C4-2B (cell line): ENCODE results near the gene RNF115.
"Not testable (repeated sequence)": the region's sequence is repeated elsewhere in the genome, so short reads cannot be mapped to it uniquely, and the experiment has no call there.

Source experiments
- H3K27ac ChIP-seq: fragments of 450-650 bp; 2 replicates; pipeline ENCODE4 v1.5.1; 2017
- CTCF ChIP-seq: fragments of 450-650 bp; conservative IDR thresholded peaks from 2 replicates; pipeline ENCODE4 v1.5.1; 2017; ENCODE audit warnings: mild to moderate bottlenecking
- ZFX ChIP-seq: fragments of 450-650 bp; IDR thresholded peaks from 2 replicates; pipeline ENCODE4 v1.6.1; 2017

RNF115 gene

GRCh38 chr1:145845514-145846161 lies 21.7 kb upstream of the RNF115 start, which contains the start of gene NUDT17:
TSS of gene NUDT17 (plus strand) at chr1:145845630. CDS start at chr1:145845641, 11 bp downstream.
- TF ChIP-seq ZFX (no peak), CTCF (peak; percentile 98)
- H3K27ac ChIP-seq, result peak within 1 kb of the TSS; percentile 12; the same call in 1 of the 2 replicates

GRCh38 chr1:145845144-145845513 lies 21.2 kb upstream of the RNF115 start:
- TF ChIP-seq CTCF (no peak), ZFX (no peak)
- H3K27ac ChIP-seq, result no peak overlapping the region; the same call in 1 of the 2 replicates

- no peak for TF ChIP-seq CTCF
- no peak for TF ChIP-seq ZFX
- H3K27ac ChIP-seq, result no peak overlapping the region
Measured at GRCh38 chr1:145843031-145843430, 19.1 kb upstream of the RNF115 start.

GRCh38 chr1:145837656-145838055 lies 13.8 kb upstream of the RNF115 start:
- no peak overlapping the region for H3K27ac ChIP-seq
- no peak for TF ChIP-seq ZFX

DNA sequence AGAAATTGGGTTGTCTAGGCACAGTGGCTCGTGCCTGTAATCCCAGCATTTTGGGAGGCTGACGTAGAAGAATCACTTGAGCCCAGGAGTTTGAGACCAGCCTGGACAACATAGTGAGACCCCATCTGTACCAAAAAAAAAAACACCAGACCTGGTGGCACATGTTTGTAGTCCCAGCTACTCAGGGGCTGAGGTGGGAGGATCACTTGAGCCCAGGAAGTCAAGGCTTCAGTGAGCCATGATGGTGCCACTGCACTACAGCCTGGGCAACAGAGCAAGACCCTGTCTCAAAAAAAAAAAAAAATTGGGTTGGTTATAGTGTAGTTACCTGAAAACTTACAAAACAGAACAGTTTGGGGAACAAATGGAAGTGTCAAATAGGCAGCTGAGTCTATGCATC lies 6.9 kb upstream of the RNF115 start:
- H3K27ac ChIP-seq, result not testable (repeated sequence)

DNA sequence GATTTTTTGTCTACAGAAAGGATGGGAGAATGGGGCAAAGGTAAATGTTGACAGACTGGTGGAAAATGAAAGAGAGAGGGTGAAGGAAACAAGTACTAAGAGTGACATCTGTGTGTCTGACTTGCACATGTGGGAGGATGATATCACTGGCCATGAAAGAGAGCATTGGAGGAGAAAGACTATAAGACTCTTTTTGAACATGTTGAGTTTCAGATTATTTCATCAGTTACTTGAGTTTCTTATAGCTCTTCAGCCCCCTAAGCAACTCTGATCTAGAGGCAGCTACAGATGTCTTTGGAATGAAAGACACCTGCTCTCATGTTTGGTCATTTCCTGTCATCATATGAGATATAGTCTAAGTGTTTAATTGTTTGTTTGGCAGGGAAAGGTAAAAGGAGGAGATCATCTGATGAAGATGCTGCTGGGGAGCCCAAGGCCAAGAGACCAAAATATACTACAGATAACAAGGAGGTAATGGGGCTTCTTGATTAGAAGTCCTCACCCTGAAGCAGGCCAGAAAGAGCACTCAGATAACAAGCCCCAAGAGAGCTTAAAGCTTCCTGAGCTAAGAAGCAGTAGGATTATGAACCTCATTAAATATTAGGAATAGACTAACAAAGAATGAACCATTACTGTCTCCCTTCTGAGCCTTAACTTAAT lies 4.6 kb upstream of the RNF115 start:
- no peak for TF ChIP-seq ZFX
- no peak overlapping the region for H3K27ac ChIP-seq

DNA sequence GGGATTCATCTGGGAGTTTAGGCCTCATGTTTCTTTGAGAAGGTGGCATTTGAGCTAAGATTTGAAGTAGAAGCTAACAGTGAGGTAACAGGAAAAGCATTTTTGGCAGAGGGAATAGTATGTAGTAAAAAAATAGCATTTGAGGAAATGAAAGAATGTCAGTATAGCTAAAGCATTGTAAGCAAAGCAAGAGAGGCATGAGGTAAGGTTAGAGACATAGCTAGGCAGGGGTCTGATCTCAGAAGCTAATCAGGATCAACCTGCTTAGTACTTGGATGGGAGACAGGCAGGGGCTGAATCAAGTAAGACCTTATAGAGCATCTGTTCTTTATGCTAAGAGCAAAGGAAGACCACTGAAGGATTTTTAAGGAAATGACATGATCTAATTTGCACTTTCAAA lies 4.1 kb upstream of the RNF115 start:
- no peak overlapping the region for H3K27ac ChIP-seq
- TF ChIP-seq ZFX, result no peak
- TF ChIP-seq CTCF, result no peak

DNA sequence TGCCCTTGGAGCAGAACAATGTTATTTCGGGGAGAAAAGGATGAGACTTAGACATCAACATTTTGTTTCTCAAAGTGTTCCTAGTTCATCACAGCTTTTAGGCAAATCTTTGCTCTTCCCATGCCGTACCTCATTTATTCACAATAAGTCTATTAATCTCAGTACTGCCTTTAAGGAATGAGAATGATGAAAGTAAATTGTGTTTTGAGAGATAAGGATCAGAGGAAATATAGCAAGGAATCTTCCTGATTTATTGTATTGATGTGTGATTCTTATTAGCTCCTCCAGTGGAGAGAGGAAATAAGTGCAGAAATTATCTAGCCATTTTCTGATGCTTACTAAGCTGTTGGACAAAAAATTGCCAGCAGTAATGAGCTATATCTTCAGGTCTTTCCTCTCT lies 2.1 kb upstream of the RNF115 start:
- H3K27ac ChIP-seq, result no peak overlapping the region
- TF ChIP-seq ZFX, result no peak
- TF ChIP-seq CTCF, result no peak; the same call in 1 of the 2 replicates

DNA sequence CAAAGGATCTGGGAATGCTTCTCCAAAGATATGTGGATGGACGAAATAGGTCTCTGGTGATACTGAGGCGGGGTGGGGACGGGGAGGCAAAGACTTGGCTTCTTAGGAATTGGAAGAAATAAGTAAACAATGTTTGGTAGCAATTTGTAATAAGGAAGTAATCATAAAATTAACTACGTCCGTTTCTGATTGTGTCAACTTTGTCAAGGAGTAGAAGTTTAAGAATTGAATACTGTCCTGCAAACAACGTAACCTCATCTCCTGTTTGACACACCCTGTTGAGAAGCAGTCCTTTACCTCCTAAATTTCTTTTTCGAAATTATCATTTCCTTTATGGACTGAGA lies 576 bp upstream of the RNF115 start:
- TF ChIP-seq CTCF (no peak), ZFX (no peak)
- peak overlapping the region; percentile 81 for H3K27ac ChIP-seq

- H3K27ac ChIP-seq, result not testable (repeated sequence)
Measured at GRCh38 chr1:145822779-145823331, 1.0 kb downstream of the RNF115 start.

- not testable (repeated sequence) for H3K27ac ChIP-seq
Measured at GRCh38 chr1:145818095-145818494, 5.8 kb downstream of the RNF115 start.

DNA sequence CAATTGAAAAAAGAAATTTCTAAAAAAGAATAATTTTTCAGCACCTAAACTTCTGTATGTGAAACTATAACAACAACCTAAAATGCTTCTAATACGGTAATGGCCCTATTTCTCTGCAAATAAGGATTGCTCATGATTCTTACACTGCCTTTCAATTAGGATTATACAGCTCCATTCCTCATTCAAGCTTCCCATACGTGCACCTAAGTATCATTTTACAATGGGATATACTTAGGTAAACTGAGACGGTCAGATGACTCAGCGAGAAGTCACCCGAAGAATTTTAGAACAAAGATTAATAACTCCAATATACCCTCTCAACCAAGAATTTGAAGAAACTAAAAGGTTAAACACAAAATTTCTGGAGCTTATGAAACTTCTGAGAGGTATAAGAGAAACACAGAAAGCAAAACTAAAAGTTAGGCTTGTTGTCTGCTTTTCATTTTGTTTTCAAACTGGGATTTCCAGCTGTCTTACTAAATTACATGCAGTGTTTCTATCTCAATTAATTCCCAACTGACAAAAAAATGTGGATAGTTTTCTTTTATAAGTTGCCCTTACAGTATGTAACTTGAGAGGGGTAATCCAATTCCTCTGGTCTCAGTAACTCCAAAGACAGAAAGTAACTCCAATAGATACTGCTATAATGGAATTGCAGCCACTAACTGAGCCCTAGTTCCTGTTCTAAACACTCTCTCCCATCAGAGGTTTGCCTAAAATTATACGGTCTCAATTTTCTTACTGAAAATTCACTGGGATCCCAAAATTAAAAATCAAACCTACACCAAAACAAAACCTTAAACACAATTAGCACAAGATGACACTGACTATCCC lies 10.7 kb downstream of the RNF115 start:
- not testable (repeated sequence) for H3K27ac ChIP-seq
